ENCODE results near the gene SCGB1D1.

- TF ChIP-seq EGR1 (IDR thresholded peaks at IDR 0.05; ENCODE audit: borderline replicate concordance in 1 of 2, low read depth in 2 of 2, low read length in 2 of 2) (no peak), MAX (IDR thresholded peaks at IDR 0.05; ENCODE audit: low read depth, low read length) (no peak), ZBTB33 (IDR thresholded peaks at IDR 0.05) (no peak), YY1 (IDR thresholded peaks at IDR 0.05; ENCODE audit: low read depth, low read length) (no peak)
These were observed 7.7 kb upstream of the SCGB1D1 start for GRCh38 chr11:62182147-62182891.

Measured in GM12878 (cell line).